Mucosa of descending colon (tissue), 3 donors: ENCODE results near the gene COL18A1. TPM values are rescaled to one million over a fixed set of nuclear protein-coding genes. Genes with fewer than 3 reads are reported as not detected.
"Not testable (repeated sequence)": the region's sequence is repeated elsewhere in the genome, so short reads cannot be mapped to it uniquely, and the experiment has no call there.

ENCODE experiments used
- ATAC-seq: fragments of 200-7000 bp; cut with Tn5 transposase; one replicate; pipeline ENCODE4 v1.9.1; 2020; ENCODE audit warnings: mild to moderate bottlenecking, moderate library complexity
- DNase-seq, 3 donors: peaks; one replicate each; pipeline ENCODE4 v3.0.0-alpha.2; 2020
- H3K36me3 ChIP-seq: fragments of 200-600 bp; one replicate; pipeline ENCODE4 v1.8.0; 2021; ENCODE audit warnings: low read depth, mild to moderate bottlenecking
- H3K4me1 ChIP-seq: fragments of 200-600 bp; one replicate; pipeline ENCODE4 v1.8.0; 2021; ENCODE audit warnings: low read depth, mild to moderate bottlenecking
- H3K4me3 ChIP-seq: fragments of 200-600 bp; one replicate; pipeline ENCODE4 v1.8.0; 2021; ENCODE audit warnings: mild to moderate bottlenecking
- H3K9me3 ChIP-seq: fragments of 200-600 bp; one replicate; pipeline ENCODE4 v1.8.0; 2021; ENCODE audit warnings: mild to moderate bottlenecking
- CTCF ChIP-seq: fragments of 200-600 bp; IDR thresholded peaks from one replicate; pipeline ENCODE4 v1.8.0; 2022; ENCODE audit warnings: antibody characterized with exemption, mild to moderate bottlenecking
- intact Hi-C, 2 donors: fragments of 100-400 bp; cut with DNase I in 1 of 2; cut with micrococcal nuclease in 1 of 2; formaldehyde crosslinking; loops; one replicate each; pipeline versions ENCODE4 v1.11.0 to v1.11.1; 2022; cut with DNase I, micrococcal nuclease
- total RNA-seq, 3 donors: library from RNA; stranded (reverse); fragmentation: NEBNext Ultra II Directional in 2 of 3; extraction: Animal tissue kit (Norgen Biotek cat#: 25700) in 2 of 3; gene quantifications; one replicate each; pipeline versions ENCODE4 v1.2.1 to v1.2.4, GENCODE V29; 2021 to 2023
- donor health status: DM: no; HTN: no; CAD: no; lungs with moderate emphysema.
- donor health status: DM: no; HTN: no; CAD: no.
- donor health status: DM: no; HTN: yes; CAD: no.

Gene COL18A1
- total RNA-seq, 3 donors from 2014 or later, result 4.6 to 46.9 (median 21.3) TPM

DNA sequence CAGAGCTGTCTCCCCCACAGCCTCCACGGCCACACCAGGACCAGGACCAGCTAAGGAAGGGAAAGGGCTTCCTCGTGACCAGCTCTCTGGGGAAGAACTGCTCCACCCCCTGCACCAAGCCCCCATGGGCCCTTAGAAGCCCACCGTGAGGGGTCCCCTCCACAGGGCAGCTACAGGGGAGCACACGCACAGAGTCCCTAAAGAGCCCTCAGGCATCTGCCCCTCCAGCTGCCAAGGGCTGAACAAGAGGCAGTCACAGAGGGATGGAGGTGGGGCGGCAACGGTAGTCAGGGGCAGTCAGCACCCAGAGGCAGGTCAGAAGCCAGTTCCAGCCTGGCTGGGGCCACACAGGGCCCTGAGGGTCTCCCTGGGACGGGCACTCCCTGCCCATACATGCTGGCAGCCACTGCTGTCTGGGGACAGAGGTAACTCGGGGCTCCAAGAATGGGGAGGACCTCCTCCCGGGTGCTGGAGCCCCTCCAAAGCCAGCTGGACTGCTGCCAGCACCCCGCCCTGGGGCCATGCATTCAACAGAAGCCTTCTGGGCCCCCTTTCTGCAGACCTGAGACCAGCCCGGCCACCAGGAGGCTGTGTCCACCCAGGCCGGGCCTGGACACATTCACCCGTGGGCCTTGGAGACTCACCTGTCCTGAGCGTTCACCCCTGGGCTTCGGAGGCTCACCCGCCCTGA is 118.6 kb downstream of the COL18A1 start:
- DNase-seq (peak in 2 of 3 donors; percentile 34 to 46), ATAC-seq (no peak)
- H3K36me3 ChIP-seq, result no peaks in the 10 kb centered on the region
- H3K4me1 ChIP-seq, result peaks cover 5% of the 10 kb centered on the region
- intact Hi-C loops, result no loop called here
- TF ChIP-seq CTCF, result no peak
- no peak overlapping the region for H3K4me3 ChIP-seq
- peaks cover 27% of the 10 kb centered on the region for H3K9me3 ChIP-seq

DNA sequence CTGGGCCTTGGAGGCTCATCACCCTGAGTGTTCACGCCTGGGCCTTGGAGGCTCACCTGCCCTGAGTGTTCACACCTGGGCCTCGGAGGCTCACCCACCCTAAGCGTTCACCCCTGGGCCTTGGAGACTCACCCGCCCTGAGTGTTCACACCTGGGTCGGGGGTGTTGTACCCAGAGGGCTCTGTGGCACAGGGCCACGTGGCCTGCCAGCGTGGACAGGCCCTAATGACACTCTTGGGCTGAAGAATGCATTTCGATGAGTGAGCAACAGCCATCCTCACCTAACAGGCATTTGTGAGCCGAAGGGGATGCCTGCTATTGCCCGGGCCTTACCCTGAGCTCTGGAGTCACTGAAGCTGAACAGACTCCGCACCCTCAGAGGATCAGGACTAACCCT is 119.8 kb downstream of the COL18A1 start:
- ATAC-seq (no peak), DNase-seq (peak in 2 of 3 donors; percentile 24 to 42)
- TF ChIP-seq CTCF, result no peak

GRCh38 chr21:45525153-45525909 is 120.4 kb downstream of the COL18A1 start:
- Histone ChIP-seq H3K4me1 (peaks cover 5% of the 10 kb centered on the region), H3K4me3 (no peak overlapping the region), H3K9me3 (peaks cover 11% of the 10 kb centered on the region), H3K36me3 (no peaks in the 10 kb centered on the region)
- no peak for TF ChIP-seq CTCF
- intact Hi-C loops, result no loop called here
- DNase-seq (peak; percentile 76 to 83 (median 82)), ATAC-seq (peak; percentile 91)

More for the DNA sequence above, 119.8 kb downstream of the COL18A1 start:
- intact Hi-C loops, result no loop called here
- peaks cover 5% of the 10 kb centered on the region for H3K4me1 ChIP-seq
- no peaks in the 10 kb centered on the region for H3K36me3 ChIP-seq
- H3K4me3 ChIP-seq, result no peak overlapping the region
- H3K9me3 ChIP-seq, result peaks cover 16% of the 10 kb centered on the region

GRCh38 chr21:45525910-45526306 is 120.9 kb downstream of the COL18A1 start:
- intact Hi-C loops, result no loop called here
- ATAC-seq, result no peak
- DNase-seq, result peak in 1 of 3 donors; percentile 31
- H3K9me3 ChIP-seq, result peaks cover 7% of the 10 kb centered on the region
- no peak overlapping the region for H3K4me3 ChIP-seq
- peaks cover 5% of the 10 kb centered on the region for H3K4me1 ChIP-seq
- H3K36me3 ChIP-seq, result no peaks in the 10 kb centered on the region
- TF ChIP-seq CTCF, result no peak

- ATAC-seq, result peak; percentile 7
- intact Hi-C loops, H3K4me3 ChIP-seq, H3K36me3 ChIP-seq, H3K4me1 ChIP-seq, H3K9me3 ChIP-seq: not testable (repeated sequence)
- peak in 2 of 3 donors; percentile 62 for DNase-seq
Measured at GRCh38 chr21:45527151-45527999, 122.4 kb downstream of the COL18A1 start.
